DMS 273 (cell line): ENCODE results near the gene MKNK2.

ENCODE experiments used
- DNase-seq: peaks from one replicate; lab custom pipeline; 2025; ENCODE audit not compliant: unreplicated experiment; lab: John Stamatoyannopoulos, UW

The MKNK2 gene

DNA sequence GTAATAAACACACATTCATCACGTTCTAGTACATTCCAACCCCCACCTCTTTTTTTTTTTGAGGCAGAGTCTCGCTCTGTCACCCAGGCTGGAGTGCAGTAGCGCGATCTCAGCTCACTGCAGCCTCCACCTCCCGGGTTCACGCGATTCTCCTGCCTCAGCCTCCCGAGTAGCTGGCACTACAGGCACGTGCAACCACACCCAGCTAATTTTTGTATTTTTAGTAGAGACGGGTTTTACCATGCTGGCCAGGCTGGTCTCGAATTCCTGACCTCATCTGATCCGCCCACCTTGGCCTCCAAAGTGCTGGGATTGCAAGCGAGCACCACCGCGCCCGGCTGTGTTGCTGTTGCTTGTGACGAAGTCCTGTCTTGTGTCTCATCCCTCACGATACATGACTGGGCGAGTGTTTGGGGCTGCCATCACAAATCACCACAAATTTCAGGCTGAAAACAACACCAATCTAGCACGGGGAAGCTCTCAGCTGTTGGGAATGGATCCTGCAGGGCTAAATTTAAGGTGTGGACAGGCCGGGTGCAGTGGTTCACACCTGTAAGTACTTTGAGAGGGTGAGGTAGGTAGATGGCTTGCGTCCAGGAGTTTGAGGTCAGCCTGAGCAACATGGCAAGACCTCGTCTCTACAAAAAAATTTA lies 29.4 kb upstream of the MKNK2 start:
- no peak for DNase-seq

GRCh38 chr19:2079865-2080301 lies 28.8 kb upstream of the MKNK2 start:
- DNase-seq = no peak

GRCh38 chr19:2079076-2079864 lies 28.2 kb upstream of the MKNK2 start:
- no peak for DNase-seq

- DNase-seq = no peak
These were observed 27.0 kb upstream of the MKNK2 start for GRCh38 chr19:2077833-2078619.

DNA sequence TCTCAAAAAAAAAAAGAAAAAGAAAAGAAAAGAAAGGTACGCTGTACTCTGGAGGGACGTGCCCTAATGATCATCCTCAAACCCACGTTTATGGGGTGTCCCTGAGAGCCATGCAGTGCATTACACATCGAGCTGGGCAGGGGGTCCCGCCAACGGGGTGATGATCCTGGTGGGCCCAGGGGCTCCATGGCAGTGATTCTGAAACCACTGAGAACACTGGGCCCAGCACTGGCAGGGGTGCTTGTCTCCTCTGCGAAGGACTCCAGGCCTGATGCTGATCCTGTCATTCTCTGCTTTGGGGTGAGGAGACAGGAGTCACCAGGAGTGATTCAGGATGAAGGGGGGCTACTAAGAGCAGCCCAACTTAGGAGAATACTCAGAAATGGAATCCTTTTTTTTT lies 26.4 kb upstream of the MKNK2 start:
- no peak for DNase-seq

DNA sequence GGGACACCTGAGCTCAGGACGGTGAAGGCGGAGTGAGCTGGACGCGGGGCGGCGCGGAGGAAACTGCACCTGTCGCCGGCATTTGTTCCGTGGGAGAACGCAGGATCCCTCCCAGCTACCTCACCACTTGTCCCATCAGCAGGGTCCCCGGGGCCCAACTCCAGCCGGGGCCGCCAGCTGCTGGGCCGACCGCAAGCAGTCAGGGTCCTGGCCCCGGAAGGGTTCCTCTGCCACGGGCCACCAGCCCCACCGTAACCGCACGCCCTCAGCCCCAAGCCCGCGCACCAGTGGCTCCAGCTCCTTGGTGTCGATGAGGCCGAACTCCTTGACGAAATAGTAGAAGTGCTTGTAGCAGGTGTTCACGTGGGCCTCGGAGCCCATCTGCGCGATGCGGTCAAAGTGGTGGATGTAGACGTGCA lies 25.5 kb upstream of the MKNK2 start:
- no peak for DNase-seq

- DNase-seq = no peak
These were observed 21.9 kb upstream of the MKNK2 start for GRCh38 chr19:2072757-2073551.

- DNase-seq = no peak
These were observed 20.1 kb upstream of the MKNK2 start for GRCh38 chr19:2070986-2071673.

DNA sequence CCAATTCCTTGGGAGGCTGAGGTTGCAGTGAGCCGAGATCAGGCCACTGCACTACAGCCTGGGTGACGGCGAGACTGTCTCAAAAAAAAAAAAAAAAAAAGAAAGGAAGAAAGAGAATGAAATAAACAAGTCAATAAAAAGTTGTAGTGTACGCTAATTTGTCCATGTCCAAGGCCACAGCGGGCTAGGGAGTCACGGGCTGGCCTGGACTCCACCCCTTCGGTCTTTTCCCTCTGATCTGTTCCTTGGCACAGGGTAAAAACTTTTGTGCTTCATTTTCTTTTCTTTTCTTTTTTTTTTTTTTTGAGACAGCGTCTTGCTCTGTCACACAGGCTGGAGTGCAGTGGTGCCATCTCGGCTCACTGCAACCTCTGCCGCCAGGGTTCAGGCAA lies 19.4 kb upstream of the MKNK2 start:
- no peak for DNase-seq

DNA sequence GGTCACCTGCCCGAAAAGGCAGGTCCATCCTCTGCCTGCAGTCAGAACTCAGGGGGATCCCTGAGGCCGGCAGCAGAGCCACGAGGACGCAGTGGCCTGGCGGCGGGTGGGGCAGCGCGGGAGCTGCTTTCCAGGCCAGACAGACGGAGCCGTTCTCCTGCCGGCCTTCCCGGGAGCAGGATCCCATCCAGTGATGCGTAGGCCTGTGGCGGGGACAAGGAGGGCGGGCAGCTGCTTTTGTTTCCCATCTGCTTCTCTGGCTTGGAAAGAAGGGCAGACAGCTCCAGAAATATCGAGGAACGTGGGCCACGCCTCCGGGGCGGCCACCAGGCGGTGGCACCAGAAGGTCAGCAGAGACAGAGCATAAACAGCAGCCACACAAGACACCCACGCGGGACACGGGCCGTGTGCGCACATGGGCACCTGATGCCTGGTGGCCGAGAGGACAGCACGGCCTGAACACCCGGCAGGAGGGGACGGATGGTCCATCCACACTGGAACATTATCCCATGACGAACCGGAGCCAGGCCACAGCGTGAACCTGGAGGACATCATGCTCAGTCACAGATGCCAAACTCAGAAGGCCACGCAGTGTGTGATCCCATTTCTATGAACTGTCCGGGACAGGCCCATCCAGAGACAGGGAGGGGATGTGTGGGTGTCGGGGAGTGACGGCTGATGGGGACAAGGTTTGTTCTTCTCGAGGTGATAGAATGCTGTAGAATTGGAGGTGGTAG lies 13.9 kb upstream of the MKNK2 start:
- peak; percentile 87 for DNase-seq

DNA sequence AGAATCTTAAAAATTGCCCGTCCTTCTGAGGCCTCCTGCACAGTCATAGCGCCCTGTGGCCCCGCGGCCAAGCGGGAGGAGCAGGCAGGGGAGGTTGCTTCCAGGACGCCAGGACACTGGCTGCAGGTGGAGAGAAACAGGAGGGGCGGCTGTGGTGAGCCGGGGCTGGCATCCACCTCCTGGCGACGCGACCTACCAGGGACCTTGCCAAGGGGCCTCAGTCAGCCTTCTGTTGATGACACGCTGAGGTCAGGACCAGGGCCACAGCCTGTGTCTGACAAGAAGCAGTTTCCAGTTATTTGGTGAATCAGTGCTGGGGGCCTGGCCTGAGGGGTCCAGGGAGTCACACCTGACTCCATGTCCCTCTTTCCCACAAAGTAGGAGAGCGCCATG lies 13.3 kb upstream of the MKNK2 start:
- peak; percentile 59 for DNase-seq

GRCh38 chr19:2063824-2064223 lies 12.8 kb upstream of the MKNK2 start:
- DNase-seq = no peak

DNA sequence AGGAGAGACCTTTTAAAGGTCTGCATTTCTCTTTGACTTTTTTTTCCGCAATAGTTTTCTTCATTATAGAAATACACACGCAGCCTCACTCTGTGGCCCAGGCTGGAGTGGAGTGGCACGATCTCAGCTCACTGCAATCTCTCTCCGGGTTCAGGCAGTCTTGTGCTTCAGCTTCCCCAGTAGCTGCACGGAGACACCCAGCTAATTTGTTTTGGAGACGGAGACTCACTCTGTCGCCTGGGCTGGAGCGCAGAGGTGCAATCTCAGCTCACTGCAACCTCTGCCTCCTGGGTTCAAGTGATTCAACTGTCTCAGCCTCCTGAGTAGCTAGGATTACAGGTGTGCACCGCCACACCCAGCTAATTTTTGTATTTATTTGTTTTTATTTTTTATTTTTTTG lies 11.7 kb upstream of the MKNK2 start:
- DNase-seq = no peak

DNA sequence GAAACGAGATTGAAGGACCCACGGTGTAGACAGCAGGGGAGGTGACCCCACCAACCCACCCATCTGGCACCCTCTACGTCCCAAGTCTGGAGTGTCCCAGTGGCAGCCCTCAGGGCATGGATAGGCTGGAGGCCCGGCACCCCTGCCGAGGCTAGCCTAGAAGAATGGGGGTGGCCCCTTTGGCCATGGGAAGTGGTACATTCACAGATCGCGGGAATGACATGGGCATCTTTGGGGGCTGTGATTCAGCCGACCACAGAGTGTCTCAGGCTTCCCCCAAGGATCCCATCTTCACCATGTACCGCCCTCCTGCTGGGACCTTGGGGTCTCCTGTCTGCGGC lies 11.3 kb upstream of the MKNK2 start:
- no peak for DNase-seq

DNA sequence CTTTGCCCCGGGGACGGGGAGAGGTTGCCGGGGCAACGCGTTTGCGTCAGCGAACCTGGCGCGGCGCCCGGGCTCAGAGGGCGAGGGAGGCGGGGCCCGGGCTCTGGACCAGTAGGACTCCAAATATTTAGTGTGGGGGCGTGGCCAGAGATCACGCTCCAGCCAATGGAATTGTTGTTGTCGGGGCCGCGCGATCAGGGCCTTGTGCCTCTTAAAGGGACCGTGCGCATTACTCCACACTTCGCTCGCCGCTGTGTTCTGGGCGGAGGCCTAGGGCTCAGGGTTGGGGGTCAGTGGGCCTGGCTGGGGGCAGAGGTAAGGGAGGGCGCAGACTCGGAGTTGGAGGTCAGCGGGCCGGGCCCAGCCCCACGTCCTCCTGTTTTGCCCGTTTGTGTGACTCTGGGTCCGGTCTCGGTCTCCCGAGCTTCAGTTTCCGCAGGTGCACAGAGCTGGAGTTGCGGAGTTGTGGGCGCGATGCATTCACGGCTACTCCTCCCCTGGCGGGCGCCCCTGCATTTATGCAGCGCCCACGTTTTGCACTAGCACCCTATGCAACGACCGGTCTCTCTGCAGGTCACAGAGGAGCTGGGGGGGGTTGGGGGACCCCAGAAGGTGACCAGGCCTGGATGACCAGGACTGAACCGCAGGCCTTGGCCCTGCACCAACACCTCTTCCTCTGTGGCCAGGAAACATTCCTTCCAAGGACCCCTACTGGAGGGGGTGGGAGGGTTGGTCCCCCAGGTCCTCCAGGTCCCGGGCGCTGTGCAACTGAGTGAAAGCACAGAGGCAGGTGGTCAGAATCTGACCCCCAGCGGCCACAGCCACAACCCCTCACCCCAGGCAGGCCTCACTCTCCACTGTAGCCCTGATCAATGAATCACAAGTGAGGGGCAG lies 10.7 kb upstream of the MKNK2 start:
- DNase-seq = peak; percentile 100

- DNase-seq = peak; percentile 86
These were observed 9.9 kb upstream of the MKNK2 start for GRCh38 chr19:2060884-2061494.

DNA sequence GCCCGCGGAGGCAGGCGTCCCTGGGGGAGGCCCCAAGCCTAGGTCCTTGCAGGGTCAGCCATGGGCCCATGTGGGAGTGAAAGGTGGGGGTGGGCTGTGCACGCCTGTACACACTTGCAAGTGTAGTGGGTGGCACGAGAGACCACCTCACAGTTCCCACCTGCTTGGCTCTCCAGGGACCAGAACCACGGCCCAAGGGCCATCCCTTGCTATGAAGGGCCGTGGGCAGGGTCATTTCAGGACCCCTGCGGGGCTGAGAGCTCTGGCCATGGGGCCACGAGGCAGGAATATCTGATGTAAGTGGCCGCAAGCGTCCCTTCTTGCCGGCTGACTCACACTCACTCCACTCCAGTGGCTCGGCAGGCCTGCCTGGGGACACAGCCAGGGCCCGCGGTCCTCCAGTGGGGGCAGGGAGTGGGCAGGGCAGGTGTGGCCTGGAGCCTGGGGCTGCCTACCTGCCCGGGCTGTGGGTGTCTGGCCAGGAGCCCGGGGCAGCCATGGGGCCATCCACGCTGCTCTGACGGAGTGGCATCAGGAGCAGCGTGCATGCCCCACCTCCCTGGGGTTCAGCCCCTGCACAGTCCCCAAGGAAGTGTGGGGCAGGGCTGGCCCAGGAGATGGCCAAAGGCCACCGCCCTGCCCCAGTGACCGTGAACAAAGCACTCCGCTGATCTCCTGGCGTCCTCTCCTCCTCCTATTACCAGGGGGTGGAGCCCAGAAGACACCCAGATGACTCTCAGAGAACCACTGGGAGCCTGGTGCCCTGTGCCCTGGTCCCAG lies 8.6 kb upstream of the MKNK2 start:
- DNase-seq = peak; percentile 60
